Measurements from ENCODE around the gene CFTR. TPM values are rescaled to one million over a fixed set of nuclear protein-coding genes. Genes with fewer than 3 reads are reported as not detected.

Gene CFTR
- total RNA-seq, 1 experiment from 2014 or later, result not detected

DNA sequence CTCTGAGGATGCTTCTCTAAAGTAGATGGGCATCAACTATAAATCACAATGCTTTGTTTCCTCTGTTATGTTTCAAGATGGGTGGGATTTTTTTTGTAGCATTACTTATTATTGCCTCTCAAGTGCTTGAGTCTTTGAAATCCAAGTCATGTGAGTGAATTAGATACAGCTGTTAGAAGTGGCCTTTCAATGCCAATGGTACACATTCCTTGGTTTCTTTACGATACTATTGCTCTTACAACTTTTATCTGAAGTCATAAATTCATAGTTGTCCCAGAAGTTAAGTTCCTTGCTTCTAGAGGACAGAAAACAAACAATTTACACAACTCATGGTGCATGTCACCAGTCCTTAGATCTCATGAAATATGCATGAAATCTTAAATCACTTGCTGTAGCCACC, 15.5 kb downstream of the CFTR start:
- TF ChIP-seq CBX3 (IDR thresholded peaks at IDR 0.05; ENCODE audit: low read depth) (no peak), SP1 (IDR thresholded peaks at IDR 0.05; ENCODE audit: low read depth) (no peak), ELF1 (IDR thresholded peaks at IDR 0.05; ENCODE audit: borderline replicate concordance, low read depth) (no peak), EZH2 (IDR thresholded peaks at IDR 0.05) (no peak), ZFX (IDR thresholded peaks at IDR 0.05) (no peak), POLR2A (IDR thresholded peaks at IDR 0.05; ENCODE audit: borderline replicate concordance, extremely low read depth, insufficient read depth, insufficient read length) (no peak), FOSL1 (IDR thresholded peaks at IDR 0.05; ENCODE audit: low read depth) (no peak), POLR2AphosphoS5 (IDR thresholded peaks at IDR 0.05; ENCODE audit: low read depth, low read length) (no peak), EZH2phosphoT487 (IDR thresholded peaks at IDR 0.05; ENCODE audit: borderline replicate concordance) (no peak), ATF3 (IDR thresholded peaks at IDR 0.05) (no peak), YY1 (IDR thresholded peaks at IDR 0.05; ENCODE audit: extremely low read depth, insufficient replicate concordance, low read depth, low read length) (no peak), CTCF (IDR thresholded peaks at IDR 0.05 in 2 of 3, conservative IDR thresholded peaks at IDR 0.05 in 1 of 3; ENCODE audit: borderline replicate concordance in 1 of 3, insufficient read depth in 1 of 3, low read depth in 2 of 3, low read length in 2 of 3) (no peak), TCF7L2 (IDR thresholded peaks at IDR 0.05; ENCODE audit: borderline replicate concordance, extremely low read depth, insufficient read depth, insufficient read length) (no peak), EGR1 (IDR thresholded peaks at IDR 0.05; ENCODE audit: low read depth) (no peak), REST (IDR thresholded peaks at IDR 0.05; ENCODE audit: low read depth) (no peak), MAX (IDR thresholded peaks at IDR 0.05) (no peak), JUND (IDR thresholded peaks at IDR 0.05) (no peak), CEBPB (IDR thresholded peaks at IDR 0.05; ENCODE audit: low read depth) (no peak), RAD21 (IDR thresholded peaks at IDR 0.05; ENCODE audit: low read depth) (no peak)
- TF ChIP-seq, protein P1, sequence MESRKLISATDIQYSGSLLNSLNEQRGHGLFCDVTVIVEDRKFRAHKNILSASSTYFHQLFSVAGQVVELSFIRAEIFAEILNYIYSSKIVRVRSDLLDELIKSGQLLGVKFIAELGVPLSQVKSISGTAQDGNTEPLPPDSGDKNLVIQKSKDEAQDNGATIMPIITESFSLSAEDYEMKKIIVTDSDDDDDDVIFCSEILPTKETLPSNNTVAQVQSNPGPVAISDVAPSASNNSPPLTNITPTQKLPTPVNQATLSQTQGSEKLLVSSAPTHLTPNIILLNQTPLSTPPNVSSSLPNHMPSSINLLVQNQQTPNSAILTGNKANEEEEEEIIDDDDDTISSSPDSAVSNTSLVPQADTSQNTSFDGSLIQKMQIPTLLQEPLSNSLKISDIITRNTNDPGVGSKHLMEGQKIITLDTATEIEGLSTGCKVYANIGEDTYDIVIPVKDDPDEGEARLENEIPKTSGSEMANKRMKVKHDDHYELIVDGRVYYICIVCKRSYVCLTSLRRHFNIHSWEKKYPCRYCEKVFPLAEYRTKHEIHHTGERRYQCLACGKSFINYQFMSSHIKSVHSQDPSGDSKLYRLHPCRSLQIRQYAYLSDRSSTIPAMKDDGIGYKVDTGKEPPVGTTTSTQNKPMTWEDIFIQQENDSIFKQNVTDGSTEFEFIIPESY (IDR thresholded peaks at IDR 0.05; ENCODE audit: extremely low read depth, insufficient replicate concordance, low read length), result no peak
- Histone ChIP-seq H3K4me2 (ENCODE audit: low read length) (no peak overlapping the region), H3K4me3 (replicated peaks in 1 of 2; ENCODE audit: low read depth in 1 of 2, low read length in 2 of 2) (no peak overlapping the region), H3K4me1 (ENCODE audit: control insufficient read depth in 1 of 2, insufficient read depth in 2 of 2, low read length in 2 of 2) (no peaks in the 10 kb centered on the region), H3K36me3 (ENCODE audit: control insufficient read depth in 1 of 2, insufficient read depth in 2 of 2, low read length in 2 of 2) (no peaks in the 10 kb centered on the region), H3K9me3 (ENCODE audit: control insufficient read depth in 1 of 2, insufficient read depth in 1 of 2, low read depth in 1 of 2, low read length in 2 of 2) (no peaks in the 10 kb centered on the region), H2AFZ (ENCODE audit: low read depth, low read length, poor library complexity, severe bottlenecking) (no peak overlapping the region), H3K9me2 (ENCODE audit: insufficient read depth) (no peaks in the 10 kb centered on the region), H3K27ac (ENCODE audit: low read depth, low read length) (no peak overlapping the region), H3K79me2 (ENCODE audit: insufficient read depth, low read length) (no peaks in the 10 kb centered on the region), H3K9ac (ENCODE audit: low read length) (no peak overlapping the region), H4K20me1 (ENCODE audit: insufficient read depth) (no peaks in the 10 kb centered on the region), H3K27me3 (ENCODE audit: insufficient read depth, low read length) (no peaks in the 10 kb centered on the region)
- RAD21 ChIA-PET (ENCODE audit: low non-redundant PET in 1 of 2, low total read pairs in 2 of 2, uncharacterized antibody in 2 of 2, unreplicated experiment in 2 of 2), result no interaction called here
- BruUV-seq (replicated peaks), result no TSS peak
- intact Hi-C loops (cut with micrococcal nuclease), result no loop called here
- no peak for ATAC-seq
- POLR2A ChIA-PET, result no interaction called here
- DNase-seq (ENCODE audit: low read depth, low spot score), result no peak
- CTCF ChIA-PET, result no interaction called here
